Measurements from ENCODE around the gene GTPBP6.

GTPBP6 gene

GRCh38 chrX:295136-295535 is 23.5 kb downstream of the GTPBP6 start:
- no peak for ATAC-seq
- TF ChIP-seq TOX (CRISPR knock-in tag; IDR thresholded peaks at IDR 0.05; ENCODE audit: borderline replicate concordance) (no peak), TSHZ2 (CRISPR knock-in tag; IDR thresholded peaks at IDR 0.05) (no peak), BACH2 (CRISPR knock-in tag; IDR thresholded peaks at IDR 0.05; ENCODE audit: borderline replicate concordance) (no peak), ARNTL (CRISPR knock-in tag; IDR thresholded peaks at IDR 0.05; ENCODE audit: borderline replicate concordance, low read depth) (no peak), RARB (CRISPR knock-in tag; IDR thresholded peaks at IDR 0.05) (no peak), ZNF8 (CRISPR knock-in tag; IDR thresholded peaks at IDR 0.05) (no peak), ZFP30 (CRISPR knock-in tag; IDR thresholded peaks at IDR 0.05) (no peak), POU6F1 (CRISPR knock-in tag; IDR thresholded peaks at IDR 0.05; ENCODE audit: borderline replicate concordance, low read depth) (no peak), TCF4 (CRISPR knock-in tag; IDR thresholded peaks at IDR 0.05; ENCODE audit: borderline replicate concordance) (no peak), ZC3H10 (CRISPR knock-in tag; IDR thresholded peaks at IDR 0.05) (no peak), ESRRG (CRISPR knock-in tag; IDR thresholded peaks at IDR 0.05) (no peak), CSDC2 (CRISPR knock-in tag; IDR thresholded peaks at IDR 0.05) (no peak), CREB5 (CRISPR knock-in tag; IDR thresholded peaks at IDR 0.05; ENCODE audit: low read depth) (no peak), ZFP3 (CRISPR knock-in tag; IDR thresholded peaks at IDR 0.05) (no peak), ISL1 (CRISPR knock-in tag; IDR thresholded peaks at IDR 0.05) (no peak)
- TF ChIP-seq, protein P1, sequence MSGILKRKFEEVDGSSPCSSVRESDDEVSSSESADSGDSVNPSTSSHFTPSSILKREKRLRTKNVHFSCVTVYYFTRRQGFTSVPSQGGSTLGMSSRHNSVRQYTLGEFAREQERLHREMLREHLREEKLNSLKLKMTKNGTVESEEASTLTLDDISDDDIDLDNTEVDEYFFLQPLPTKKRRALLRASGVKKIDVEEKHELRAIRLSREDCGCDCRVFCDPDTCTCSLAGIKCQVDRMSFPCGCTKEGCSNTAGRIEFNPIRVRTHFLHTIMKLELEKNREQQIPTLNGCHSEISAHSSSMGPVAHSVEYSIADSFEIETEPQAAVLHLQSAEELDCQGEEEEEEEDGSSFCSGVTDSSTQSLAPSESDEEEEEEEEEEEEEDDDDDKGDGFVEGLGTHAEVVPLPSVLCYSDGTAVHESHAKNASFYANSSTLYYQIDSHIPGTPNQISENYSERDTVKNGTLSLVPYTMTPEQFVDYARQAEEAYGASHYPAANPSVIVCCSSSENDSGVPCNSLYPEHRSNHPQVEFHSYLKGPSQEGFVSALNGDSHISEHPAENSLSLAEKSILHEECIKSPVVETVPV (CRISPR knock-in tag; IDR thresholded peaks at IDR 0.05), result no peak

DNA sequence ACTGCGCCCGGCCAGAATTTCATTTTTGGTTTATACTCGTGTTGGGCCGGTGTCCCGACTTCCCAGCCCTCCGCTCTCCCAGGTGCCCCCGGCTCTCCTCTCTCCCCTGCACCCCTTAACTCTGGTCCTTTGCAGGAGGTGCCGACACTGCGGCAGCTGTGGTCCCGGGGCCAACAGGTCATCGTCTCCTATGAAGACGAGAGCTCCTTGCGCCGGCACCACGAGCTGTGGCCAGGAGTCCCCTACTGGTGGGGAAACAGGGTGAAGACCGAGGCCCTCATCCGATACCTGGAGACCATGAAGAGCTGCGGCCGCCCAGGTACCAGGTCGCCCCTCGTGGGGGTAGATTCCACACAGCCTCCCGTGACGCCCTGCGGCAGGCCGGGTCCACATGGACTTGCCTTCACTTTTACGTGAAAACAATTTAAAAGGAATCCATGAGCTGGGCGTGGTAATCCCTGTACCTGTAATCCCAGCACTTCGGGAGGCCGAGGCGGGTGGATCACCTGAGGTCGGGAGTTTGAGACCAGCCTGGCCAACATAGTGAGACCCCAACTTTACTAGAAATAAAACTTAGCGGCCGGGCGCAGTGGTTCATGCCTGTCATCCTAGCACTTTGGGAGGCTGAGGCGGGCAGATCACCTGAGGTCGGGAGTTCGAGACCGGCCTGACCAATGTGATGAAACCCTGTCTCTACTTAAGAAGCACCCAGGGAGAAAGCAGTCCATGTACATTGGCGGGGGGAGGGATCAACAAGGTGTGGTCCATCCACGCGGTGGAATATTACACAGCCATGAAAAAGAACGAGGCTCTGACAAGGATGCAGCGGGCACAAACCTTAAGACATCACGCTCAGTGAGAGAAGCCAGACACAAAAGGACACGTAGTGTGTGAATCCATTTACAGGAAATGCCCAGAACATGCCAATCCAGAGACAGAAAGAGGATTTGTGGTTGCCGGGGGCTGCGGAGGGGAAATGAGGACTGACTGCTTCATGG is 25.4 kb downstream of the GTPBP6 start:
- no peak for ATAC-seq
- no peak for TF ChIP-seq TCF4 (CRISPR knock-in tag; IDR thresholded peaks at IDR 0.05; ENCODE audit: borderline replicate concordance)

GRCh38 chrX:291411-291901 is 27.1 kb downstream of the GTPBP6 start:
- ATAC-seq, result no peak
- no peak for TF ChIP-seq GLIS3 (CRISPR knock-in tag; IDR thresholded peaks at IDR 0.05)
- TF ChIP-seq BACH2 (CRISPR knock-in tag; IDR thresholded peaks at IDR 0.05; ENCODE audit: borderline replicate concordance), result no peak
- TF ChIP-seq, protein P1 (CRISPR knock-in tag; IDR thresholded peaks at IDR 0.05), result no peak
- no peak for TF ChIP-seq ZFP30 (CRISPR knock-in tag; IDR thresholded peaks at IDR 0.05)
- no peak for TF ChIP-seq CREB5 (CRISPR knock-in tag; IDR thresholded peaks at IDR 0.05; ENCODE audit: low read depth)
- TF ChIP-seq ESRRG (CRISPR knock-in tag; IDR thresholded peaks at IDR 0.05), result no peak
- no peak for TF ChIP-seq ISL1 (CRISPR knock-in tag; IDR thresholded peaks at IDR 0.05)
- TF ChIP-seq TCF4 (CRISPR knock-in tag; IDR thresholded peaks at IDR 0.05; ENCODE audit: borderline replicate concordance), result no peak
- TF ChIP-seq ZNF8 (CRISPR knock-in tag; IDR thresholded peaks at IDR 0.05), result no peak
- no peak for TF ChIP-seq TSHZ2 (CRISPR knock-in tag; IDR thresholded peaks at IDR 0.05)
- TF ChIP-seq ZNF70 (CRISPR knock-in tag; IDR thresholded peaks at IDR 0.05), result no peak
- TF ChIP-seq OSR1 (CRISPR knock-in tag; IDR thresholded peaks at IDR 0.05), result no peak

Data from SK-N-SH treated with all-trans-retinoic acid at 6 μM for 48 hours (cell line).